Activated CD4-positive, CD25-positive, alpha-beta regulatory T cell treated with anti-CD3 and anti-CD28 coated beads, Interleukin-2, amount 50 U/mL, for 72 hours (primary cell): Measurements from ENCODE around the gene LYST.
"Not testable (repeated sequence)": the region's sequence is repeated elsewhere in the genome, so short reads cannot be mapped to it uniquely, and the experiment has no call there.

Source experiments
- DNase-seq: peaks from one replicate; pipeline ENCODE4 v3.0.0; 2021

The LYST gene

DNA sequence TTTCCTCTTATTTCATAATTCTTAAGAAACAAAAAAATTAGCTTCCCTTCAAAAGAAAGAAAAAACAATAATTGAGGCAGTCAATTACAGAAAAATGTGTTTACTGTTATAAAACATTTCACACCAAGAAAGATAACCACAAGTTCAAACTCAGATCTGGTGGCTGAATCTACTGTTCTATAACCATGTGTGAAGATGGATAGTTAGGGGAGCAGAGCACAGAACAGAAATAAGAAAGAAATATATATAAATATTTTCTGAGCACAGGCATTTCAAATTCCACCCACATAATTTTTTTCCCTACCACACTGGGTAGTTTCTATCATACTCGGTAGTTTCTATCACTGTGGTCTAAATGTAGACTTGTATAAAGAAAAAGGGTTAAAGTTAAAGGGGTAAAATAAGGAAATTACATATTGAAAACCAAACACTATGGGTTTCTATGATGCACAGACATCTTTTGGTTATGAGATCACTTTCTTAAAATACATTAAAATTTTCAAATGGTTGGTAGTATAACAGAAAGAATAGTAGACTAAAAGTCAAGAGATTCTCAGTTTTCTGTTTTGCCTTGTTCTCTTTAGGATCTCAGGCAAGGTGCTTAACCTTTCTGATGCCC, 10.8 kb downstream of the LYST start:
- DNase-seq = no peak

- DNase-seq = no peak
Measured at GRCh38 chr1:235854347-235854746, 12.4 kb downstream of the LYST start.

GRCh38 chr1:235853653-235854052, 13.1 kb downstream of the LYST start:
- DNase-seq = no peak

DNA sequence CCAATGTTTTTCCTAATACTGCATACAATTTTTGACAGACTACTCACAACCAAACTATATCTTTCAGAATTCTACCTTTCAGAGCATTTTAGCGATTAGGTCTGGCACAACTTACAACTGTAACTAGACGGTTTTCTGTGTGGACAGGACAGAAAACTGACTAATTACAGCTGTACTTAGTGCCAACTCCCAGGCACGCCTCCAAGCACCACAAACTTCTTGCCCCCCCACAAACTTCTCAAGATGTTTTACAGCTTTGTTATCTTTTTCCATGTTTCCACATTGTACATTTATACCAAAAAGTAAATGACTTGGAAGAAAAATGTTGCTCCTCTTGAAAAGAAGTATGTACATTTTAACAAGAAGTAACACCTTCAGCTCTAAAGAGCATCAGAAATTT, 13.8 kb downstream of the LYST start:
- DNase-seq = no peak

GRCh38 chr1:235851939-235852338, 14.8 kb downstream of the LYST start:
- no peak for DNase-seq

DNA sequence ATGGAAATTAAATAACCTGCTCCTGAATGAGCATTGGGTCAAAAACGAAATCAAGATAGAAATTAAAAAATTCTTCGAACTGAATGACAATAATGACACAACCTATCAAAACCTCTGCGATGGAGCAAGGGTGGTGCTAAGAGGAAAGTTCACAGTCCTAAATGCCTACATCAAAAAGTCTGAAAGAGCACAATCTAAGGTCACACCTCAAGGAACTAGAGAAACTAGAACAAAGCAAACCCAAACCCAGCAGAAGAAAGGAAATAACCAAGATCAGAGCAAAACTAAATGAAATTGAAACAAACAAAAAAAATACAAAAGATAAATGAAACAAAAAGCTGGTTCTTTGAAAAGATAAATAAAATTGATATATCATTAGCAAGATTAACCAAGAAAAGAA, 18.5 kb downstream of the LYST start:
- not testable (repeated sequence) for DNase-seq

GRCh38 chr1:235845656-235846107, 21.0 kb downstream of the LYST start:
- DNase-seq = not testable (repeated sequence)

GRCh38 chr1:235844776-235845175, 21.9 kb downstream of the LYST start:
- DNase-seq = no peak

DNA sequence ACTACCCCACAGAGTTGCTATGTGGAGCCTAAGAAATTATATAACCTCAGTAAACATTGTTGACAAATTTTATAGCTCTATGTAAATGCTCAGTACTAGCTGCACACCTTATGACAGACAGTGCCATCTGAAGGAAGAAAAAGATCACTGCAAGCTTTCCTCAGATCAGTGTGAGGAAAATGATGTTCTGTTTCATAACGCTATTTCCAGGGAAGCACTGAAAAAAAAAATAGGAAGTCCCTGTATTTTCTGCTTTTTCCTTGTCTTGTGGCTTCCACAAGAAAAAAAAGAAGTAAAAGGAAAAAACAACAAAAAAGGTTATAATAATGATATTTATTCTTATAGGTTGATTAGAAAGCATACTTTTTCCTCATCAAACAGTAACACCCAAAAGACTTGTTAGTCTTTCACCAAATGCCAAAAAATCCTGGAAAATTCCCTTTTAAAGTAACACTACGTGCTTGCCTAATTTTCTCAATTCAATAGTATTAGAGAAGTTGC, 23.2 kb downstream of the LYST start:
- DNase-seq = no peak

- no peak for DNase-seq
Measured at GRCh38 chr1:235841938-235842545, 24.7 kb downstream of the LYST start.

DNA sequence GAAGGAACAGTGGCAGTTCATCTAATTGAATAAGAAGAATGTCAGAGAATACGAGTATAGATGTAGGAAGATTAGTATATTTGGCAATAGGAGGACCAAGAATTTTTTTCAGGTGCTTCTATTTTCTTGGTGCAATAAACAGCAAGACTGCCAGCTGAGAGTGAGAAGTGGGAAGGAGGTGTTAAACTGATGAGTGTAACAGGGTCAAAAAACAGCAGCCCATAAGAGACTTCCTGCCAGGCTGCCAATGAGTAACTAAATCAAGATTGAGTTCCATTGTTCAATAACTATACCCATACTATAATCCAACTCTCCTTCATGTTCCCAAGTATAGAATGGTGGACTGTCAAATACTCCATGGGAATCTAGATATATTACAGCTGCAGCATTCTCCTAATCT, 28.7 kb downstream of the LYST start:
- no peak for DNase-seq

DNA sequence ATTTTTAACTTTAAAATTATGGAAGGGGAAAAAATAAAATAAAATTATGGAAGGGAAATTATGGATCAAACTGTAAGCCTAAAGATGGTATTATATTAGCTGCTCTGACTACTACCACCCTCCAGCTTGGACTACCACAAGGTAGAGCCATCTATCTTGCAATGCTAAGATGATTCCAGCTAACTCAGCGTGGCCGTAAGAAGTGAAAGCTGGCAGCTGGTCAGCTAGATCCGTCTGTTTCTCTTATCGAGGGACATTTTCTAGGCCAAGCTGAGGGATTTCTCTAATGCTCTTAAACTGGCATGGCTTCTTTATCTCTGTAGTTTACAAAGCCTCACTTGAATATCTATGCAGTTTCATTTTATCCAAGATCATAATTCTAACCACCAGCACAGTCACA, 31.5 kb downstream of the LYST start:
- no peak for DNase-seq

DNA sequence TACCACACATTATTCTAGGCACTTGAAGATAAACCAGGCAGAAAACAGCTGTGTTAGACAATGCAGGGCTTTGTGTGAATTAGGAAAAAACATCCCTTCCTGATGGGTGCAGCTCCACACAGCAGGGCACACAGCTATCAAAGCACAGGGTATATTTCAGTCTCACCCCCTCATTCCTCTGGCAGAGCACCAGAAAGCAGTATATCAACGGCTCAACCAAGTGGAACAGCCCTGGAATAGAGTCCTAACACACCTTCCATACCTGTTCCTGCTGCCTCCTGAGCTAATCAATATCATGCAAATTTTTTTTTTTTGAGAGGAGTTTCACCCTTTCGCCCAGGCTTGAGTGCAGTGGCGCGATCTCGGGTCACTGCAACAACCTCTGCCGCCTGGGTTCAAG, 32.1 kb downstream of the LYST start:
- no peak for DNase-seq

DNA sequence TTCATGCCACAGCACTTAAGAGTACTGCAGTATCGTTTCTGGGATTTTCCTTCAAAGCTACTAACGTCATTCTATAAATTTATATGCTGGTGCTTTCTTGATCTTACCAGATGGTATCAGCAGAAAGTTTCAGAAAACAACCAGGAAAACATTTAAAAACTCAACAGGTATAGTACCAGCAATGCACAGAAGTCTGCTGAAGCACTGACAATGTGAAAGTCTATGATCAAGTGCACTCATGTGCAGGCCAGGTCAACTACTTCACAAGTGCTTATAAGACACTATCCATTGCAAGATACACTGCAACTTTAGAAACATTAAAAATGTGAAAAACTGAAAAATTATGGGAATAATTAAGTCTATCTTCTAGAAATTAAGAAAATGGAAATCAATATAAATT, 34.7 kb downstream of the LYST start:
- no peak for DNase-seq

DNA sequence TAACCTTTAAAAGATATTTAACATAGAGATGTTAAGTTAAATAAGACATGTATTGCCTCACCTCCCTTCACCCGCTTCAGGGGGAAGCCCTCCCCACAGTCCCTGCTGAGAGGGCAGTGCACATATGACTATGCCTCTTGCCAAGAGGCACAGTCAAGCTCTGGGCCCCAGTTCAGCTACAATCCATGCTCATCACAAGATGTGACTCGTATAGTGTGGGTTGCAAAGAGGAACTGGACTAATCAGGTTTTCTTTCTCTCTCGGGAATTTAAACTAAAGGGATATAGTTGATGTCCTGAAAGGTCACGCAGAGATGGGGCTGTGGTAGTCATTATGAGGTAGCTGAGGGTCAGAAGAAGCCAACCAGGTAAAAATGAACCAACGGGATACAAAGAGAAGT, 35.6 kb downstream of the LYST start:
- peak; percentile 34 for DNase-seq

DNA sequence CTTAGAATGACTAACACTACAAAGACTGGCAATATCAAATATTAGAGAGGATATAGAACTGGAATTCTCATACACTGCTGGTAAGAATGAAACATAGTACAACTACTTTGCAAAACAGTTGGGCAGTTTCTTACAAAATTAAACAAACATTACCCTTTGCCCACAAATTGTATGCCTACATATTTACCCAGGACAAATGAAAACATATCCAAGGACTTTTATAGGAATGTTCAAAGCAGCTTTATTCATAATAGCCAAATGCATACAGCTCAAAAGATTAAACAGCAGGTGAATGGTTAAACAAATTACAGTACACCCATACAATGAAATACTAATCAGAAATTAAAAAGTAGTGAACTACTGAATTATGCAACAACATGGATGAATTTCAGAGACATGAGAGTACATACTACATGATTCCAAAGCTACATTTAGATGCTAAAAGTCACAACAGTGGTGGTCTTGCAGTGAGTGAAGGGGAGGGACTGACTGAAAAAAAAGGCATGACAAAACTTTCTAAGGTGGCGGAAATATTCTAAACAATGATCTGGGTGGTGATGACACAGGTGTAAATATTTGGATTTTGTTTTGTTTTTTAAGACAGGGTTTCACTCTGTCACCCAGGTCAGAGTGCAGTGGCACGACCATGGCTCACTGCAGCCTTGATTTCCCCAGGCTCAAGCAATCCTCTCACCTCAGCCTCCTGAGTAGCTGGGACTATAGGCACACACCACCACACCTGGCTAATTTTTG, 40.4 kb downstream of the LYST start:
- DNase-seq = no peak

DNA sequence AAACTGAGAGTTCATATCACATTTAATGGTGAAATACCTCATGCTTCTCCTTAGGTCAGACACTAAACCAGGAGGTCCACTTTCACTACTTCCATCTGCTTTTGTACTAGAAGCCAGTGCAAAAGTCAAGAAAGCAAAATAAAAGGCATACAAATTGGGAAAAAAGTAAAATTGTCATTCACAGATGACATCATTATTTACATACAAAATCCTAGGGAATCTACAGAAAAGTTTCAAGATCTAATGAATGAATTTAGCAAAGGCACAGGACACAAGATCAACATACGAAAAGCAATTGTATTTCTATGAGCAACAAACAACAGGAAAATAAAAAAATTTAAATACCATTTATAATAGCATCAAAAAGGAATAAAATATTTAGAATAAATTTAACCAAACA, 41.5 kb downstream of the LYST start:
- DNase-seq = no peak

DNA sequence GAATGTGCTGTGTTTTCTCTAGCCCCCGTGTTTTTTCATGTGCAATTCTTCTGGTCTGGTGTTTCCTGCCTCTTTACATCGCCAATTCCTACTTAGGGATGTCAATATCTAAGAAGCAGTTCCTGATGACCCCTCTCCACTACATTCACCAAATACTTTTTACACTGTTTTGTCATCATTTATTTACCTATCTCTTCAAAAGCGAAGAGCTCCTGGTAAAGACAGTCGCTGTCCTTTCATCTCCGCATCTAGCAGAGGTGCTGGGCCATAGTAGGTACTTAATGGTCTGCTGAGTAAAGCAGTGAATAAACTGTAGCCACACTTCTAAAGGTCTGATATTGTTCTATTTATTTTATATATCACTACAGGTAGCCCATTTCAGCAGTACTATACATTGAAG, 43.0 kb downstream of the LYST start:
- DNase-seq = no peak

DNA sequence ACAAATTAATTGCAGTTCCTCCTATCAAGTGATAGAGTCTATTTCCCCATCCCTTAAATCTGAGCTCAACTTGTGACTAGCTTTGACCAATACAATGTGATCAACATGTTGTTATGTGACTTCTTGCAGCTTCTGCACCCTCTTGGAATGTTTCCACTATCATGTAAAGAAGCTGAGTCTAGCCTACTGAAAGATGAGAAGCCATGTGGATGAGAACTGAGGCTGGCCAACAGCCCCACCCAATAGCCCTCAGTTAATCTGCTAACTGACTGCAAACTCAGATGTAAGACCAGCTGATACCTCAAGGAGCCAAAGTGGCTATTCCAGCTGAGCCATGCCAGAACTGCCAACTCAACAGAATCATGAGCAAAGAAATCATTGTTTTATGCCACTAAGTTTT, 44.0 kb downstream of the LYST start:
- DNase-seq = no peak

DNA sequence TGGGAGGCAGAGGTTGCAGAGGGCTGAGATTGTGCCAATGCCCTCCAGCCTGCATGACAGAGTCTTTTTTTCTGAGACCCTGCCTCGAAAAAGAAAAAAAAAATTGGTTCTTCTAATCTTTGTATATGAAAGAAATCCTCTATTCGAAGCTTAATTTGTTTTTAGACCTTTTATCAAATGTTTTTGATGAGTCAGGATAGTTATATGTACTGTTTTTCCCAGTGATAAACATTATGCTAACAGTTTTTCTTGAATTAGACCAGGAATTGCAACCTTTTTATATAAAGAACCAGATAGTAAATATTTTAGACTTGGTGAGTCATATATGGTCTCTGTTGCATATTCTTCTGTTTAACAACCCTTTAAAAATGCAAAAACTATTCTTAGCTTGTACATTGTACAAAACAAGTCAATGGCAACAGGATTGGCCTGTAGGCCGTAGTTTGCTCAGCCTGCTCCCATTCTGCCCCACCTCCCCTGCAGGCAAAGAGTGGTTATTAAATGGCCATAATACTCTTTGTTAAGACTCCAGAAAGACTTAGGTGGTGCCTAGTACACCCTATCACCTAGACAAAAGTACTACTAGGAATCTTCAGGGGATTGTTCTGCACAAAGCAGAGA, 45.2 kb downstream of the LYST start:
- DNase-seq = no peak

DNA sequence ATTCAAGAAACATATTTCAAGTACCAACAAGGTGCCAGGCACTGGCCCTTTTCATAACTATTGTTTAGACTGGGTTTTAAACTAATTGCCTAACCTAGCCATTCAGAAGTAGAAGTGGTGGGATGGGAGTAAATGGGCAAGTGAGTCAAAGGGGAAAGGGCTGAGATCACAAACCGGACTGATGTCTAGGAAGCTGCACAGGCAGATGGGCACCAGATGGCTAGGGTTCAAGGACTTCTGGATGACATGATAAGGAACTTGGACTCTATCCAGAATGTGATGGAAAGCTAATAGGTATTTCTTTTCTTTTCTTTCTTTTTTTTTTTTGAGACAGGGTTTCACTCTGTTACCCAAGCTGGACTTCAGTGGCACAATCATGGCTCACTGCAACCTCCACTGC, 46.6 kb downstream of the LYST start:
- DNase-seq = no peak

GRCh38 chr1:235818632-235819136, 48.0 kb downstream of the LYST start:
- no peak for DNase-seq

DNA sequence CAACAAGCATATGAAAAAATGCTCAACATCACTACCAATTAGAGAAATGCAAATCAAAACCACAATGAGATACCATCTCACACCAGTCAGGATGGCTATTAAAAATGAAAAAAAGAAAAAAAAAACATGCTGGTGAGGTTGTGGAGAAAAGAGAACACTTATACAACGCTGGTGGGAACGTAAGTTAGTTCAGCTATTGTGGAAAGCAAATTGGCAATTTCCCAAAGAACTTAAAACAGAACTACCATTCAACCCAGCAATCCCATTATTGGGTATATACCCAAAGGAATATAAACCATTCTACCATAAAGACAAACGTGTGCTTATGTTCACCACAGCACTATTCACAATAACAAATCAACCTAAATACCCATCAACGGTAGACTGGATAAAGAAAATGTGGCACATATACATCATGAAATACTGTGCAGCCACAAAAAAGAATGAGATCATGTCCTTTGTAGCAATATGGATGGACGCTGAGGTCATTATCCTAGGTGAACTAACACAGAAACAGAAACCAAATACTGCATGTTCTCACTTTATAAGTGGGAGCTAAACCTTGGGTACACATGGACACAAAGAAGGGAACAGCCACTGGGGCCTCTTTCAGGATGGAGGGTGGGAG, 49.5 kb downstream of the LYST start:
- DNase-seq = no peak
